ENCODE data around the gene RELN.

Gene RELN

DNA sequence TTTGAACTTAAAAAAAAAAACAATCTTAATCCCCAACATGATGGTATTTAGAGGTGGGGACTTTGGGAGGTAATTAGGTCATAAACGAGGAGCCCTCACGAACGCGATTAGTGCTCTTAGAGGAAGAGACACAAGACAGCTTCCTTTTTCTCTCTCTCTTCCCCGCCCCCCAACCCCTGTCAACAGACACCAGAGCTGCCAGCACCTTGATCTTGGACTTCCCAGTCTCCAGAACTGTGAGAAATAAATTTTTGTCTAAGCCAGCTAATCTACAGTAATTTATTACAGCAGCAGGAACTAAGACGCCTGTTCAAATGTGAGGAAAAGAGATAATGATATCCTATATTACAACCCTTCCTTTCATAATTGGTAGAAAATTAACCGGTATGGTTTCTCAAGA is 40.1 kb downstream of the RELN start:
- H3K4me1 ChIP-seq (ENCODE audit: control insufficient read depth in 2 of 2, insufficient read depth in 2 of 2, low read length in 2 of 2): no peaks in the 10 kb centered on the region
- H3K9ac ChIP-seq (ENCODE audit: low read depth in 1 of 2, low read length in 2 of 2): no peak overlapping the region
- no peak overlapping the region for H3K27ac ChIP-seq (ENCODE audit: low read depth in 2 of 2, low read length in 2 of 2)
- no peaks in the 10 kb centered on the region for H3K9me3 ChIP-seq (ENCODE audit: control insufficient read depth in 2 of 2, low read length in 2 of 2)
- H3K36me3 ChIP-seq (ENCODE audit: control insufficient read depth in 2 of 2, insufficient read depth in 2 of 2, low read length in 2 of 2): no peaks in the 10 kb centered on the region
- H3K4me3 ChIP-seq (ENCODE audit: low read length in 2 of 2): no peak overlapping the region
- no peaks in the 10 kb centered on the region for H3K27me3 ChIP-seq (ENCODE audit: control insufficient read depth in 2 of 2, insufficient read depth in 2 of 2, low read length in 2 of 2)

DNA sequence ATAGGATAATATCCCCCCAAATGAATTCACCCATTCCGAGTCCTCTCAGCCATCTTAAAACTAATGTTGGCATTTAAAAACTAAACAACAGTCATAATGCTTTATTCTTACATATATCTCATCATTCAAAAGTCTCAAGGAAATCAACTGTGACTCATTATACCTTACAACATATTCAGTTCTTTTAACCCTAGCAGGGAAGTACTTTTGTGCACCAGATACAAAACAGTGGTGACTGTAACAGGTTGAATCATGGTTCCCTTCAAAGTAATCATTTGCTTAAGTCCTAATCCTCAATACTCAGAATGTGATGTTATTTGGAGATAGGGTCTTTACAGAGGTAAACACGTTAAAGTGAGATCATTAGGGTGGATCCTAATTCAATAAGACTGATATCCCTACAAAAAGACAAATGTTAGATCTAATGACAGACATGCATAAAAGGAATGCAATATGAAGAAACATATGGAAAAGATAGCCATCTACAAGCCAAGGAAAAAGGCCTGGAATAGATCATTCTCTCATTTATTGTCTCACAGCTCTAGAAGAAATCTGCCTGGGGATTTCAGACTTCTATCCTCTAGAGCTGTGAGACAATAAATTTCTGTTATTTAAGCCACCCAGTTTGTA is 42.3 kb downstream of the RELN start:
- H3K36me3 ChIP-seq (ENCODE audit: control insufficient read depth in 2 of 2, insufficient read depth in 2 of 2, low read length in 2 of 2): no peaks in the 10 kb centered on the region
- no peak overlapping the region for H3K4me3 ChIP-seq (ENCODE audit: low read length in 2 of 2)
- H3K27ac ChIP-seq (ENCODE audit: low read depth in 2 of 2, low read length in 2 of 2): no peak overlapping the region
- H3K9me3 ChIP-seq (ENCODE audit: control insufficient read depth in 2 of 2, low read length in 2 of 2): no peaks in the 10 kb centered on the region
- no peaks in the 10 kb centered on the region for H3K4me1 ChIP-seq (ENCODE audit: control insufficient read depth in 2 of 2, insufficient read depth in 2 of 2, low read length in 2 of 2)
- H3K9ac ChIP-seq (ENCODE audit: low read depth in 1 of 2, low read length in 2 of 2): no peak overlapping the region
- H3K27me3 ChIP-seq (ENCODE audit: control insufficient read depth in 2 of 2, insufficient read depth in 2 of 2, low read length in 2 of 2): no peaks in the 10 kb centered on the region

DNA sequence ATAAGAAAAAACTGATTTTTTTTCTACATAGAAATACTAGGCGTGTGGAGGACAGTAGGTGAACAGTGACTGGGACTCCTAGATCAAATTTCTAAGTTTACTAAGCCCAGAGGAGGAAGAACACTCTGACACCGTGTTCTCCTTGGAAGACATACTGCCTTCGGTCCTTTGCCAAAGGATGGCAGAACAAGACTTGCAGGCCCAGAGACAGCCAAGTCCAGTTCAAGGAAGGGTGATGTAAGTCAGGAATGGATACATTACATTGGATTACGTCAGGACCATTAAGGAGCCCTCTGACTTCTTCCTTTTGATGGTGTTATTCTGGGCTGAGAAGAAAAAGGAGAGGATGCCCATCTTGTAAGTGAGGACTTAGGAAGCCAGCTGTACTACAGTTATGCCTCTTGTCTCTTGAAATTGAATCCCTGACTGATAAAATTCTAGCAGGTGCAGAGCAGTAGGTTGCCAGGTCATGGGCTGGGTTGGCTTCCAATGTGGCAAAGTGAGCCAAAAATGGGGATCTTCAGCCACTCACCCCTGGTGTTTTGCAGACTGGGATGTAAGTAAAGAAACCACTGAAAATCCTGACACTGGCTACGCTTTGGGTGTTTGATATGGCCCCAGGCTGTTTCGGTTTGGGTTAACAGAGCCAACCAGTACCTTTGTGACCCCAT is 45.1 kb downstream of the RELN start:
- no peaks in the 10 kb centered on the region for H3K36me3 ChIP-seq (ENCODE audit: control insufficient read depth in 2 of 2, insufficient read depth in 2 of 2, low read length in 2 of 2)
- no peaks in the 10 kb centered on the region for H3K9me3 ChIP-seq (ENCODE audit: control insufficient read depth in 2 of 2, low read length in 2 of 2)
- no peak overlapping the region for H3K27ac ChIP-seq (ENCODE audit: low read depth in 2 of 2, low read length in 2 of 2)
- no peak overlapping the region for H3K4me3 ChIP-seq (ENCODE audit: low read length in 2 of 2)
- H3K4me1 ChIP-seq (ENCODE audit: control insufficient read depth in 2 of 2, insufficient read depth in 2 of 2, low read length in 2 of 2): no peaks in the 10 kb centered on the region
- no peaks in the 10 kb centered on the region for H3K27me3 ChIP-seq (ENCODE audit: control insufficient read depth in 2 of 2, insufficient read depth in 2 of 2, low read length in 2 of 2)
- H3K9ac ChIP-seq (ENCODE audit: low read depth in 1 of 2, low read length in 2 of 2): no peak overlapping the region

DNA sequence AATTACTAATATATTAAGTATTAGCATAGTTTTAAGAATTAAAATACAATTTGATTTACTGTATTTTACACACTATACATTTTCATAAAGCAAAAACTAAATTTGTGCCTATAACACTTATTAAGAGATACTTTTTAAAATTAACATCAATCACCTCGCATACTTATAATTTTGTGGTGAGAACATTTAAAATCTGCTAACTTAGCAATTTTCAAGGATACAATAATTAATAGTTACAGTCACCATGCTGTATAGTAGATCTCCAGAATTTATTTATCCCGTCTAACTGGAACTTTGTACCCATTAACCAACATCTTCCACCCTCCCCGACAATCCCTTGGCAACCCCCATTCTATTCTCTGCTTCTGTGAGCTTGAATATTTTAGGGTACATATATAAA is 47.5 kb downstream of the RELN start:
- H3K27me3 ChIP-seq (ENCODE audit: control insufficient read depth in 2 of 2, insufficient read depth in 2 of 2, low read length in 2 of 2): no peaks in the 10 kb centered on the region
- no peaks in the 10 kb centered on the region for H3K36me3 ChIP-seq (ENCODE audit: control insufficient read depth in 2 of 2, insufficient read depth in 2 of 2, low read length in 2 of 2)
- H3K9ac ChIP-seq (ENCODE audit: low read depth in 1 of 2, low read length in 2 of 2): no peak overlapping the region

DNA sequence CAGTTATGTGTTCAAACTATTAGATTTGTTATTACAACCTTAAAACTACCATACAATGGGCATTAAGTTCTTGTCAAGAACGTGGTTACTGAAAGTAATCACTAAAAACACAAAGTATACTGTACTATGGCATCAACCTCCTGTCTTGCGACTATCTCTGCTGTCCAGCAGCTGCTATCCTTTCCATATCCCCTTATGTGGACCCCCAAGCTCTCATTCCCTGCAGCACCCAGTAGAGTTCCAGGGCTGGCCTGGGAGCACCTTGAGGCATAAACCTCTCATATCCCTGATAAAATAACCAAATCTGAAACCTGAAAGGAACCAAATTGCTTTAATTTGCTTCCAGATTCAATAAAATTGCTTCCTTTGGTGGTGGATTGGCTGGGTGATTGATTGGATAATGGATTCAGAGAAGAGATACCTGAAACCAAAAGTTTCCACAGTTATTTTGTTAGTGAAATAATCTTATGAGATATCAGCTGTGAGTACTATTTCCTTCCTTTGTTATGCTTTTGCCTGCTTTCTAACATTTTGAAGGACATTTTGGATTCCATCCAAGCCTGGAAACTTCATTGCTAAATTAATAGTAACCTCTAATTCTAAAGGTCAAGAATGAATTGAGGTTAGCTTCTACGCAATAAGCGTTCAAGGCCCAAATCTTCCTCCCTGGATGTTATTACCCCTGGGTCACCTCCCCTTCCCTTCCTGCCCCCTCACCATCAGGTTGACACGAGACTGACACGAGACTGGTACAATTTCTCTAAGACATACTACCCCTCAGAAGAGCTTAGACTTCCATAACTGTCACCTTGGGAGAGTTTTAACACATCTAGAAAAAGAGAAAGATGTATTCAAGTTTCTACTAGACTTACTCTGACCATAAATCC is 48.8 kb downstream of the RELN start:
- Histone ChIP-seq H3K4me1 (ENCODE audit: control insufficient read depth in 2 of 2, insufficient read depth in 2 of 2, low read length in 2 of 2) (no peaks in the 10 kb centered on the region), H3K36me3 (ENCODE audit: control insufficient read depth in 2 of 2, insufficient read depth in 2 of 2, low read length in 2 of 2) (no peaks in the 10 kb centered on the region), H3K9me3 (ENCODE audit: control insufficient read depth in 2 of 2, low read length in 2 of 2) (no peaks in the 10 kb centered on the region)

More for the DNA sequence above, 47.5 kb downstream of the RELN start:
- Histone ChIP-seq H3K4me3 (ENCODE audit: low read length in 2 of 2) (no peak overlapping the region), H3K9me3 (ENCODE audit: control insufficient read depth in 2 of 2, low read length in 2 of 2) (no peaks in the 10 kb centered on the region), H3K4me1 (ENCODE audit: control insufficient read depth in 2 of 2, insufficient read depth in 2 of 2, low read length in 2 of 2) (no peaks in the 10 kb centered on the region), H3K27ac (ENCODE audit: low read depth in 2 of 2, low read length in 2 of 2) (no peak overlapping the region)

DNA sequence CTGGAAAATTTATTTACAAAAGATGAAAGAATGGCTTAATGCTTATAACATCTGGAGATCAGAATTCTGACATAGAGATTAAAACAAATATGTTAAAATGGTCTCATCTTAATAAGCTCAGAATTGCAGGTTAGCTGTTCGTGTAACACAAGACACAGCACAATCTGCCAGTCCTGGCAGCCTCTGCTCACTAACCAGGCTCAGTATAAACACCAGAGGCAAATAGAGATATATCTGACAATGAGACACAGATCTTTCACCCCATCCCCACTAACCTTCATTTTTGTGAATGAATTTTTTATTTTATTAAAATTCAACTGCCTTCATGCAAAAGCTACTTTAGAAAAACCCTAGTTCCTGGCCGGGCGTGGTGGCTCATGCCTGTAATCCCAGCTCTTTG is 51.8 kb downstream of the RELN start:
- Histone ChIP-seq H3K27me3 (ENCODE audit: control insufficient read depth in 2 of 2, insufficient read depth in 2 of 2, low read length in 2 of 2) (no peaks in the 10 kb centered on the region), H3K9me3 (ENCODE audit: control insufficient read depth in 2 of 2, low read length in 2 of 2) (no peaks in the 10 kb centered on the region), H3K9ac (ENCODE audit: low read depth in 1 of 2, low read length in 2 of 2) (no peak overlapping the region), H3K4me1 (ENCODE audit: control insufficient read depth in 2 of 2, insufficient read depth in 2 of 2, low read length in 2 of 2) (no peaks in the 10 kb centered on the region), H3K4me3 (ENCODE audit: low read length in 2 of 2) (no peak overlapping the region), H3K36me3 (ENCODE audit: control insufficient read depth in 2 of 2, insufficient read depth in 2 of 2, low read length in 2 of 2) (no peaks in the 10 kb centered on the region), H3K27ac (ENCODE audit: low read depth in 2 of 2, low read length in 2 of 2) (no peak overlapping the region)

More for the DNA sequence above, 48.8 kb downstream of the RELN start:
- Histone ChIP-seq H3K27me3 (ENCODE audit: control insufficient read depth in 2 of 2, insufficient read depth in 2 of 2, low read length in 2 of 2) (no peaks in the 10 kb centered on the region), H3K4me3 (ENCODE audit: low read length in 2 of 2) (no peak overlapping the region), H3K9ac (ENCODE audit: low read depth in 1 of 2, low read length in 2 of 2) (no peak overlapping the region), H3K27ac (ENCODE audit: low read depth in 2 of 2, low read length in 2 of 2) (no peak overlapping the region)

DNA sequence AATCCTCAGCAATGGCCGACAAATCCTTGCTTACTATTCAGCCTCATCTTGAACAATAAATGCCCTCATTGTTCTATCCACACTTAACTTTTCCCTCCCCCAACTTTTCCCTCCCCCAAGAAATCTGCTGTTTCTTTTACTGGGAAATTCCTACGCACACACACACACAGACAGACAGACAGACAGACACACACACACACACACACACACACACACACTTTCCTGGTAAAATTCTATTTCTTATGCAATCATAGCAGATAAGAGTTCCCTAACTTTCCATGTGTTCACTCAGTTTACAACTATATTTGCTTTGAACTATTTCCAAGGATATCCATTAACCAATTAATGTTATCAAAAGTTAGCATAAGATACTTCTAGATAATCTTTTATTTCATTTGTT is 52.9 kb downstream of the RELN start:
- no peaks in the 10 kb centered on the region for H3K4me1 ChIP-seq (ENCODE audit: control insufficient read depth in 2 of 2, insufficient read depth in 2 of 2, low read length in 2 of 2)
- H3K9me3 ChIP-seq (ENCODE audit: control insufficient read depth in 2 of 2, low read length in 2 of 2): no peaks in the 10 kb centered on the region
- H3K27ac ChIP-seq (ENCODE audit: low read depth in 2 of 2, low read length in 2 of 2): no peak overlapping the region
- no peaks in the 10 kb centered on the region for H3K36me3 ChIP-seq (ENCODE audit: control insufficient read depth in 2 of 2, insufficient read depth in 2 of 2, low read length in 2 of 2)
- no peak overlapping the region for H3K9ac ChIP-seq (ENCODE audit: low read depth in 1 of 2, low read length in 2 of 2)
- H3K27me3 ChIP-seq (ENCODE audit: control insufficient read depth in 2 of 2, insufficient read depth in 2 of 2, low read length in 2 of 2): no peaks in the 10 kb centered on the region
- H3K4me3 ChIP-seq (ENCODE audit: low read length in 2 of 2): no peak overlapping the region

DNA sequence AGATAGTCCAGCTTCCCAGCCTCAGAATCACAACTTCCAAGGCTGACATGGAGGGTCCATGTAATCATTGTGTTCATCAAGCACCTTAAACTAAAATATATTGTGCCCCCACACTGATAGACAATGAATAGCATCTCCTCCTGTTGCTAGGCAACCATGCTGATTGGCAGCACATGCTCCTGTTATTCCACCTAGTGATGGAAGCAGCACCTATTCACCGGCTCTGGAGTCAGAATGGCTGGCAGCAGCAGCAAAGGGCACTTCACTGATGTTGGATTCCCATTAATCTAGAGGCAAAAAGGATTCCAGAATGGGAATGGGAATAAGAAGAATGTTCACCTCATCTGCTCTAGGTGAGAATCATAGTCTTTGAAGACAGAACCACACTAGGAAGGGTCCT is 55.0 kb downstream of the RELN start:
- Histone ChIP-seq H3K4me3 (ENCODE audit: low read length in 2 of 2) (no peak overlapping the region), H3K27ac (ENCODE audit: low read depth in 2 of 2, low read length in 2 of 2) (no peak overlapping the region), H3K9me3 (ENCODE audit: control insufficient read depth in 2 of 2, low read length in 2 of 2) (no peaks in the 10 kb centered on the region), H3K27me3 (ENCODE audit: control insufficient read depth in 2 of 2, insufficient read depth in 2 of 2, low read length in 2 of 2) (no peaks in the 10 kb centered on the region), H3K9ac (ENCODE audit: low read depth in 1 of 2, low read length in 2 of 2) (no peak overlapping the region), H3K4me1 (ENCODE audit: control insufficient read depth in 2 of 2, insufficient read depth in 2 of 2, low read length in 2 of 2) (no peaks in the 10 kb centered on the region), H3K36me3 (ENCODE audit: control insufficient read depth in 2 of 2, insufficient read depth in 2 of 2, low read length in 2 of 2) (no peaks in the 10 kb centered on the region)

DNA sequence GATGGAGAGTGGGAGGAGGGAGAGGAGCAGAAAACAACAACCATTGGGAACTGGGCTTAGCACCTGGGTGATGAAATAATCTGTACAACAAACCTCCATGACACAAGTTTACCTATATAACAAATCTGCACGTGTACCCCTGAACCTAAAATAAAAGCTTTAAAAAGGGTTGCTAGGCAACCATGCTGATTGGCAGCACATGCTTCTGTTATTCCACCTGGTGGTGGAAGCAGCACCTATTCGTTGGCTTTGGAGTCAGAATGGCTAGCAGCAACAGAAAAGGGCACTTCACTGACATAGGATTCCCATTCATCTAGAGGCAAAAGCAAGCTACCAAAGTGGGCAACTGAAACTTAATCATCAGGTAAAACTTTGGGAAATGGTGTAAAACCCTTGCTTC is 57.1 kb downstream of the RELN start:
- no peak overlapping the region for H3K9ac ChIP-seq (ENCODE audit: low read depth in 1 of 2, low read length in 2 of 2)
- no peak overlapping the region for H3K27ac ChIP-seq (ENCODE audit: low read depth in 2 of 2, low read length in 2 of 2)
- H3K9me3 ChIP-seq (ENCODE audit: control insufficient read depth in 2 of 2, low read length in 2 of 2): no peaks in the 10 kb centered on the region
- H3K4me3 ChIP-seq (ENCODE audit: low read length in 2 of 2): no peak overlapping the region
- H3K27me3 ChIP-seq (ENCODE audit: control insufficient read depth in 2 of 2, insufficient read depth in 2 of 2, low read length in 2 of 2): no peaks in the 10 kb centered on the region
- H3K4me1 ChIP-seq (ENCODE audit: control insufficient read depth in 2 of 2, insufficient read depth in 2 of 2, low read length in 2 of 2): no peaks in the 10 kb centered on the region
- H3K36me3 ChIP-seq (ENCODE audit: control insufficient read depth in 2 of 2, insufficient read depth in 2 of 2, low read length in 2 of 2): no peaks in the 10 kb centered on the region

DNA sequence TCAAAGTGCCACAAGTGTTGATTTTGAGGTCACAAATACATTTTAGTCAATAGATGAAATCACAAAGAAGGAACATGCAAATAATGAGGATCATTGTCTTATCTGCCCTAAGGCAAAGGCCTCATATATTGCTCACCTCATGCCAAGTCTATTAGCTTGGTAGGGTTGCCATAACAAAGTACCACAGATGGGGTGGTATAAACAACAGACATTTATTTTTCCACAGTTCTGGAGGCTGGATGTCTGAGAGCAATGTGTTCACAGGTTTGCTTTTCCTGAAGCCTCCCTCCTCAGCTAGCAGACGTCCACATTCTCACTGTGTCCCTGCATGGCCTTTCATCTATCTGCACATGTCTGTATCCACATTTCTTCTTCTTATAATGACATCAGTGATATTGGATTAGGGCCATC is 59.6 kb downstream of the RELN start:
- Histone ChIP-seq H3K27ac (ENCODE audit: low read depth in 2 of 2, low read length in 2 of 2) (no peak overlapping the region), H3K36me3 (ENCODE audit: control insufficient read depth in 2 of 2, insufficient read depth in 2 of 2, low read length in 2 of 2) (no peaks in the 10 kb centered on the region), H3K9me3 (ENCODE audit: control insufficient read depth in 2 of 2, low read length in 2 of 2) (no peaks in the 10 kb centered on the region), H3K27me3 (ENCODE audit: control insufficient read depth in 2 of 2, insufficient read depth in 2 of 2, low read length in 2 of 2) (no peaks in the 10 kb centered on the region), H3K9ac (ENCODE audit: low read depth in 1 of 2, low read length in 2 of 2) (no peak overlapping the region), H3K4me3 (ENCODE audit: low read length in 2 of 2) (no peak overlapping the region), H3K4me1 (ENCODE audit: control insufficient read depth in 2 of 2, insufficient read depth in 2 of 2, low read length in 2 of 2) (no peaks in the 10 kb centered on the region)

Data from mucosa of rectum (tissue), 2 donors.